Mucosa of descending colon (tissue), 3 donors: ENCODE measurements around the gene BMP6. TPM values are rescaled to one million over a fixed set of nuclear protein-coding genes. Genes with fewer than 3 reads are reported as not detected.

ENCODE experiments used
- ATAC-seq: fragments of 200-7000 bp; cut with Tn5 transposase; one replicate; pipeline ENCODE4 v1.9.1; 2020; ENCODE audit warnings: mild to moderate bottlenecking, moderate library complexity
- DNase-seq, 3 donors: peaks; one replicate each; pipeline ENCODE4 v3.0.0-alpha.2; 2020
- H3K36me3 ChIP-seq: fragments of 200-600 bp; one replicate; pipeline ENCODE4 v1.8.0; 2021; ENCODE audit warnings: low read depth, mild to moderate bottlenecking
- H3K4me1 ChIP-seq: fragments of 200-600 bp; one replicate; pipeline ENCODE4 v1.8.0; 2021; ENCODE audit warnings: low read depth, mild to moderate bottlenecking
- H3K4me3 ChIP-seq: fragments of 200-600 bp; one replicate; pipeline ENCODE4 v1.8.0; 2021; ENCODE audit warnings: mild to moderate bottlenecking
- H3K9me3 ChIP-seq: fragments of 200-600 bp; one replicate; pipeline ENCODE4 v1.8.0; 2021; ENCODE audit warnings: mild to moderate bottlenecking
- intact Hi-C, 2 donors: fragments of 100-400 bp; cut with DNase I in 1 of 2; cut with micrococcal nuclease in 1 of 2; formaldehyde crosslinking; loops; one replicate each; pipeline versions ENCODE4 v1.11.0 to v1.11.1; 2022; cut with DNase I, micrococcal nuclease
- total RNA-seq, 3 donors: library from RNA; stranded (reverse); fragmentation: NEBNext Ultra II Directional in 2 of 3; extraction: Animal tissue kit (Norgen Biotek cat#: 25700) in 2 of 3; gene quantifications; one replicate each; pipeline versions ENCODE4 v1.2.1 to v1.2.4, GENCODE V29; 2021 to 2023
- TF ChIP-seq, protein P1 (sequence below): fragments of 200-600 bp; IDR thresholded peaks from one replicate; pipeline ENCODE4 v1.8.0; 2022; ENCODE audit warnings: antibody characterized with exemption, mild to moderate bottlenecking
- donor health status: DM: no; HTN: no; CAD: no; lungs with moderate emphysema.
- donor health status: DM: no; HTN: no; CAD: no.
- donor health status: DM: no; HTN: yes; CAD: no.

BMP6 gene
- total RNA-seq, 3 donors from 2014 or later = 0.55 to 1.9 (median 0.98) TPM

DNA sequence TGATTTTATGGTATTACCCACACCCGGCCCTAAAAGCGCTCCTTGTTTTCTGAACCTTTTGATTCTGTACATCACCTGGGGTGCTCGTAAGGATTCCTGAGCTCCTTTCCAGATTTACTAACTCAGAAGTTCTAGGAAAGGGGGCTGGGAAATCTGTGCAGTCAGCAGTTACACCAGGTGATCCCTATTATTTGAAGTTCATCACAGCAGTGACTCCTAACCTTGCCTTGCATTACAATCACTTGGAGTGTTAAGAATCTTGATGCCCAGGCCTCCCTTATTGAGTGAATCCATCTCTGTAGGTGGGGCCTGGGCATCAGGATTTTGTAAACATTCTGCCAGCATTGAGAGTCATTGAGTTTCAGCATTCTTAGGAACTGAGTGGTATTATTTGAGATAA, 44.7 kb downstream of the BMP6 start:
- ATAC-seq = no peak
- no peak for DNase-seq
- intact Hi-C loops = no loop called here
- no peaks in the 10 kb centered on the region for H3K9me3 ChIP-seq
- no peak overlapping the region for H3K4me3 ChIP-seq
- H3K36me3 ChIP-seq = no peaks in the 10 kb centered on the region
- TF ChIP-seq, protein P1, sequence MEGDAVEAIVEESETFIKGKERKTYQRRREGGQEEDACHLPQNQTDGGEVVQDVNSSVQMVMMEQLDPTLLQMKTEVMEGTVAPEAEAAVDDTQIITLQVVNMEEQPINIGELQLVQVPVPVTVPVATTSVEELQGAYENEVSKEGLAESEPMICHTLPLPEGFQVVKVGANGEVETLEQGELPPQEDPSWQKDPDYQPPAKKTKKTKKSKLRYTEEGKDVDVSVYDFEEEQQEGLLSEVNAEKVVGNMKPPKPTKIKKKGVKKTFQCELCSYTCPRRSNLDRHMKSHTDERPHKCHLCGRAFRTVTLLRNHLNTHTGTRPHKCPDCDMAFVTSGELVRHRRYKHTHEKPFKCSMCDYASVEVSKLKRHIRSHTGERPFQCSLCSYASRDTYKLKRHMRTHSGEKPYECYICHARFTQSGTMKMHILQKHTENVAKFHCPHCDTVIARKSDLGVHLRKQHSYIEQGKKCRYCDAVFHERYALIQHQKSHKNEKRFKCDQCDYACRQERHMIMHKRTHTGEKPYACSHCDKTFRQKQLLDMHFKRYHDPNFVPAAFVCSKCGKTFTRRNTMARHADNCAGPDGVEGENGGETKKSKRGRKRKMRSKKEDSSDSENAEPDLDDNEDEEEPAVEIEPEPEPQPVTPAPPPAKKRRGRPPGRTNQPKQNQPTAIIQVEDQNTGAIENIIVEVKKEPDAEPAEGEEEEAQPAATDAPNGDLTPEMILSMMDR = no peak
- no peaks in the 10 kb centered on the region for H3K4me1 ChIP-seq

DNA sequence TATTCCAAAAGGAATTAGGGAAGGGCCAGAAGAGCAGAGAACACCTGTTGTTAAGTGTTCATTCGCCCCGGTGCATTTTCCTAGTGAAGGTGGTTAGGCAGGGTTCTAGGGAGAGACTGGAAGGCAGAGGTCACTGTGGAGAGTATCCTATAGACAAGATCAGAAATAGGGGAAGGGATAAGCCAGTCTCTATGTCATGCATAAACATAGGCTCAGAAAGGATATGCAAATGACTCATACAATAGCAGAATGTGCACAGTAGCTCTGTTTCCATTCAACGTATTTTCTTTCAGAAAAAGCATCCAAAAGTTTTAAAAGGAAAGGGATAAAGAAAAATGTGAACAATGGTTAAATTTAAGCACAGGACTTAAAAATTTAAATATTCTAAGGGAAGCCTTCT, 47.4 kb downstream of the BMP6 start:
- no peak for ATAC-seq
- TF ChIP-seq, protein P1 = no peak

DNA sequence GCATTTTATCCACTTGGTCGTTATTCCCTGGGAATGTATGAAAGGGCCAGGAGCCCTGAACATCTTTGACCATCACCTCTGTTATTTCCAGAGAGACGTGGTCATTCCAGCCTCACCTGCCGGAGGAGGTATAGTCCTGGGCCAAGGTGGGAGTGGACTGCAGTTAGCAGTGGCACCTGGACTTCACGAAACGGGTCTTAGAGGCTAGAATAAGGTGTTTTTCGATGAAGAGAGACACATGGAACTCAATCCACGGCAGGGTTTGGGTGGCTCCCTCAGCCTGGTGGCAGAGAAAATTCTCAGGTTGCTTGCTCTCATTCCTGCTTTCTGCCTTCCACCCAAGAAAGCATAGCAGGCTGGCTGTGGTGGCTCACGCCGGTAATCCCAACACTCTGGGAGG, 48.0 kb downstream of the BMP6 start:
- TF ChIP-seq, protein P1 = no peak
- no peaks in the 10 kb centered on the region for H3K9me3 ChIP-seq
- DNase-seq (no peak), ATAC-seq (no peak)
- intact Hi-C loops = no loop called here
- no peaks in the 10 kb centered on the region for H3K36me3 ChIP-seq
- H3K4me3 ChIP-seq = no peak overlapping the region
- no peaks in the 10 kb centered on the region for H3K4me1 ChIP-seq

More for the DNA sequence above, 47.4 kb downstream of the BMP6 start:
- no peak overlapping the region for H3K4me3 ChIP-seq
- no peaks in the 10 kb centered on the region for H3K36me3 ChIP-seq
- H3K9me3 ChIP-seq = no peaks in the 10 kb centered on the region
- no peaks in the 10 kb centered on the region for H3K4me1 ChIP-seq
- no peak for DNase-seq
- intact Hi-C loops = no loop called here

DNA sequence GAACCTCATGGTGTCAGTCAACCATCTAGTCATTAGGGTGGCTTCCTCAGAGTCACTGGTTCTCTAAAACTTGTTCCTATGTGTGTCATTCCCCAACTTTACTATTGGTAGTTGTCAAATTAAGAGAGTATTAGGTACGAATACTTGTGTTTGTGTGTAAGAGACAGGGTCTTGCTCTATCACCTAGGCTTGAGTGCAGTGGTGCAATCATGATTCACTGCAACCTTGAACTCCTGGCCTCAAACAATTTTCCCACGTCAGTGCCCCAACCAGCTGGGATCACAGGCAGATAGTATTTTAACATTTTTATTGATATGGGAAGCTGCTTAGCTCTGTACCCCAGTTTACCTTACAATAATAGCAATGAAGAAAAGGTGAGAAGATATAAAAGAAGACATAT, 50.6 kb downstream of the BMP6 start:
- DNase-seq (no peak), ATAC-seq (no peak)
- TF ChIP-seq, protein P1 = no peak
- Histone ChIP-seq H3K36me3 (no peaks in the 10 kb centered on the region), H3K9me3 (no peaks in the 10 kb centered on the region), H3K4me1 (no peaks in the 10 kb centered on the region), H3K4me3 (no peak overlapping the region)
- intact Hi-C loops = no loop called here

DNA sequence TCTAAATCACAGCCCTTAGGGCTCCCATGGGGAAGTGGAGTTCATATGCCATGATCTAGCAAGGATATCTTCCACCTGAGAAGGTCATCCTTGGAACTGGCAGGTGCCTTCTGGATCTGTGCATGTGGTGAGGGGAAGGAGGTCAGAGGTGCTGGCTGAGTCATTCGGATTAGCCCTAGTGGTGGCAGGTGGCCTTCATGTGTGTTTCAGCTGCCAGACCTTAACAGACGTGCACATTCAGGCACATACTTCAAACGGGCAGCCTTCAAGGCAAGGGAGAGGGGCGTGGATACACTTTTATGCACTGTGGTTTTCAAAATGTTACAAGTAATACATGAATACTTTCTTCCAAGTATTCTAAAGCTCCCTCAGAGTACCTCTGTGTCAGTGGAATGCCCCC, 51.2 kb downstream of the BMP6 start:
- no peaks in the 10 kb centered on the region for H3K9me3 ChIP-seq
- no peaks in the 10 kb centered on the region for H3K36me3 ChIP-seq
- no peak overlapping the region for H3K4me3 ChIP-seq
- ATAC-seq = no peak
- no peak for DNase-seq
- intact Hi-C loops = no loop called here
- TF ChIP-seq, protein P1 = no peak
- H3K4me1 ChIP-seq = no peaks in the 10 kb centered on the region

DNA sequence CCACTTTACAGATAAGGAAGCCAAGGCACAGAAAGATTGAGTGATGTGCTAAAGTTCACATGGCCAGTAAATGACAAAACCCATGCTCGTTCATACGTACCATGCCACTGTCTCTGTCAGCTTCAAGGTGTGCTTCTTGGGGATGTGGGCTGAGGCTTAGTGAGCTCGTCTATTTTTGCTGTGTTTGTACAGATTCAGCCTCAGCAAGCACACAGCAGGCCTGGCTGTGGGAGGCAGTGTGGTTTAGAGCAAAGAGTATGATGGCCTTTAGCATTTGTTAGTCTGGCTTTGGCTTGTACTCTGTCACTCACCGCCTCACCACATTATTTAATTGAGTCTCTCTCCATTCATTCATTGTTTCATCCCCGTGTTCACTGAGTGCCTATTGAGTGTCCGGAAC, 55.3 kb downstream of the BMP6 start:
- TF ChIP-seq, protein P1 = no peak
- ATAC-seq (no peak), DNase-seq (no peak)

More for the DNA sequence above, 55.3 kb downstream of the BMP6 start:
- no peaks in the 10 kb centered on the region for H3K9me3 ChIP-seq
- H3K4me1 ChIP-seq = peaks cover 6% of the 10 kb centered on the region
- no peak overlapping the region for H3K4me3 ChIP-seq
- no peaks in the 10 kb centered on the region for H3K36me3 ChIP-seq
- intact Hi-C loops = no loop called here
